ENCODE results near the gene CDH13.

DNA sequence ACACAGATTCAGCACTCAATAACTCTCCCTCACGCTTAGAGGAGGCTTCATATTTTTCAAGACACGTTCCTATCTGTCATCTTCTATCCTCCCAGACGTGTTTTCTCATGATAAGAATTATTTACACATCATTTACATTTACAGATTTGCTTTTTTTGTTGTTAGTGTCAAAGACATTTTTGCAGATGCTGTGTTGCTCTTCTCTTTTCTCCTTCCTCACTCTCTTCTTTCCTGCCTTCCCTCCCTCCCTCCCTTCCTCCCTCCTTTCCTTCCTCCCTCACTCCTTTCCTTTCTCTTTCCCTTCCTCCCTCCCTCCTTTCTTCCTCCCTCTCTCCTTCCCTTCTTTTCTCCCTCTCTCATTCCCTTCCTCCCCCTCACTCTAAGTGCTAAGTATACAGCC is 643.9 kb downstream of the CDH13 start:
- TF ChIP-seq, protein P1, sequence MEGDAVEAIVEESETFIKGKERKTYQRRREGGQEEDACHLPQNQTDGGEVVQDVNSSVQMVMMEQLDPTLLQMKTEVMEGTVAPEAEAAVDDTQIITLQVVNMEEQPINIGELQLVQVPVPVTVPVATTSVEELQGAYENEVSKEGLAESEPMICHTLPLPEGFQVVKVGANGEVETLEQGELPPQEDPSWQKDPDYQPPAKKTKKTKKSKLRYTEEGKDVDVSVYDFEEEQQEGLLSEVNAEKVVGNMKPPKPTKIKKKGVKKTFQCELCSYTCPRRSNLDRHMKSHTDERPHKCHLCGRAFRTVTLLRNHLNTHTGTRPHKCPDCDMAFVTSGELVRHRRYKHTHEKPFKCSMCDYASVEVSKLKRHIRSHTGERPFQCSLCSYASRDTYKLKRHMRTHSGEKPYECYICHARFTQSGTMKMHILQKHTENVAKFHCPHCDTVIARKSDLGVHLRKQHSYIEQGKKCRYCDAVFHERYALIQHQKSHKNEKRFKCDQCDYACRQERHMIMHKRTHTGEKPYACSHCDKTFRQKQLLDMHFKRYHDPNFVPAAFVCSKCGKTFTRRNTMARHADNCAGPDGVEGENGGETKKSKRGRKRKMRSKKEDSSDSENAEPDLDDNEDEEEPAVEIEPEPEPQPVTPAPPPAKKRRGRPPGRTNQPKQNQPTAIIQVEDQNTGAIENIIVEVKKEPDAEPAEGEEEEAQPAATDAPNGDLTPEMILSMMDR (IDR thresholded peaks at IDR 0.05) = no peak
- TF ChIP-seq POLR2A (IDR thresholded peaks at IDR 0.05) = no peak

Measured in thyroid gland (tissue), 4 donors.